Activated CD8-positive, alpha-beta memory T cell treated with anti-CD3 and anti-CD28 coated beads for 24 hours (primary cell): ENCODE measurements around the gene ZNF382.
"Not testable (repeated sequence)": the region's sequence is repeated elsewhere in the genome, so short reads cannot be mapped to it uniquely, and the experiment has no call there.

Experiments used
- DNase-seq: peaks from one replicate; pipeline ENCODE4 v3.0.0-alpha.2; 2020

ZNF382 gene

GRCh38 chr19:36605101-36605876 lies at the start of gene ZNF382:
TSS of gene ZNF382 (plus strand) at chr19:36605313. CDS start at chr19:36609915, 4,602 bp downstream.
- DNase-seq, result peak; percentile 96

GRCh38 chr19:36564391-36564790 lies 40.7 kb upstream of the ZNF382 start:
- no peak for DNase-seq

- DNase-seq, result no peak
Measured at GRCh38 chr19:36572593-36573019, 32.5 kb upstream of the ZNF382 start.

- DNase-seq, result peak; percentile 93
Measured at GRCh38 chr19:36573020-36573894, 31.9 kb upstream of the ZNF382 start, which contains the start of gene ZNF529. TSS of gene ZNF529 (minus strand) at chr19:36573292. CDS start at chr19:36572346, 946 bp downstream.

GRCh38 chr19:36573895-36574720 lies 31.0 kb upstream of the ZNF382 start:
- DNase-seq, result no peak

GRCh38 chr19:36574741-36575140 lies 30.4 kb upstream of the ZNF382 start:
- no peak for DNase-seq

- DNase-seq, result no peak
Measured at GRCh38 chr19:36577271-36577996, 27.7 kb upstream of the ZNF382 start.

GRCh38 chr19:36579255-36579654 lies 25.9 kb upstream of the ZNF382 start:
- no peak for DNase-seq

- not testable (repeated sequence) for DNase-seq
Measured at GRCh38 chr19:36602681-36603080, 2.4 kb upstream of the ZNF382 start.

GRCh38 chr19:36604656-36605100 lies 435 bp upstream of the ZNF382 start:
- peak; percentile 91 for DNase-seq

- DNase-seq, result no peak
Measured at GRCh38 chr19:36605877-36606478, 865 bp downstream of the ZNF382 start.

GRCh38 chr19:36627057-36627456 lies 21.9 kb downstream of the ZNF382 start:
- no peak for DNase-seq

GRCh38 chr19:36635342-36635741 lies 30.2 kb downstream of the ZNF382 start:
- no peak for DNase-seq

- DNase-seq, result no peak
Measured at GRCh38 chr19:36638862-36639510, 33.9 kb downstream of the ZNF382 start.

- DNase-seq, result no peak
Measured at GRCh38 chr19:36646746-36647145, 41.6 kb downstream of the ZNF382 start.

GRCh38 chr19:36652958-36653357 lies 47.8 kb downstream of the ZNF382 start:
- no peak for DNase-seq

- DNase-seq, result no peak
Measured at GRCh38 chr19:36665832-36666231, 60.7 kb downstream of the ZNF382 start.

GRCh38 chr19:36668646-36669045 lies 63.5 kb downstream of the ZNF382 start:
- DNase-seq, result no peak

GRCh38 chr19:36672368-36672767 lies 67.3 kb downstream of the ZNF382 start:
- DNase-seq, result no peak

- DNase-seq, result no peak
Measured at GRCh38 chr19:36674201-36674600, 69.1 kb downstream of the ZNF382 start.

- no peak for DNase-seq
Measured at GRCh38 chr19:36679455-36679854, 74.3 kb downstream of the ZNF382 start.
